ENCODE measurements around the gene TXNDC12. TPM values are rescaled to one million over a fixed set of nuclear protein-coding genes. Genes with fewer than 3 reads are reported as not detected.
A peak's percentile ranks its signal among the peaks of the same experiment; 100 is the strongest.

The TXNDC12 gene
- total RNA-seq, 1 experiment from 2014 or later: 80.9 TPM

GRCh38 chr1:51978099-51978498 is 76.9 kb downstream of the TXNDC12 start (continued):
- TF ChIP-seq ZNF263 (CRISPR knock-in tag; IDR thresholded peaks at IDR 0.05; ENCODE audit: low read depth) (no peak), FOXP1 (CRISPR knock-in tag; IDR thresholded peaks at IDR 0.05; ENCODE audit: borderline replicate concordance) (no peak)

GRCh38 chr1:51976846-51977602 is 78.0 kb downstream of the TXNDC12 start:
- no peaks in the 10 kb centered on the region for H3K9me3 Mint-ChIP-seq
- DNase-seq (ENCODE audit: low spot score) (no peak), ATAC-seq (no peak)
- no peak overlapping the region for H3K27ac Mint-ChIP-seq
- no peak for TF ChIP-seq ATF2 (CRISPR knock-in tag; IDR thresholded peaks at IDR 0.05; ENCODE audit: borderline replicate concordance, low read depth)
- peak; percentile 30; the same call in 1 of the 2 replicates for TF ChIP-seq GABPB1 (CRISPR knock-in tag; IDR thresholded peaks at IDR 0.05)
- no peak for TF ChIP-seq IRF2 (CRISPR knock-in tag; IDR thresholded peaks at IDR 0.05; ENCODE audit: borderline replicate concordance, low read depth)
- peaks cover 47% of the 10 kb centered on the region for H3K36me3 Mint-ChIP-seq
- no peak overlapping the region for H3K4me3 Mint-ChIP-seq
- CTCF ChIA-PET: no interaction called here
- POLR2A ChIA-PET: interaction anchor here (0.6 kb wide), 1 partner anchor 368 kb away, joined by 4 read pairs; no protein-coding TSS in a partner anchor
- no peaks in the 10 kb centered on the region for H3K4me1 Mint-ChIP-seq
- H3K27me3 Mint-ChIP-seq (ENCODE audit: low read depth): no peaks in the 10 kb centered on the region

GRCh38 chr1:51973587-51974474 is 81.2 kb downstream of the TXNDC12 start:
- no peak for ATAC-seq
- Mint-ChIP-seq H3K9me3 (no peaks in the 10 kb centered on the region), H3K27me3 (ENCODE audit: low read depth) (no peaks in the 10 kb centered on the region), H3K36me3 (peaks cover 51% of the 10 kb centered on the region), H3K27ac (no peak overlapping the region), H3K4me1 (no peaks in the 10 kb centered on the region), H3K4me3 (no peak overlapping the region)
- ChIA-PET POLR2A (no interaction called here), CTCF (no interaction called here)
- no peak for DNase-seq (ENCODE audit: low spot score)
- TF ChIP-seq ZNF138 (CRISPR knock-in tag; conservative IDR thresholded peaks at IDR 0.05) (no peak), MAX (CRISPR knock-in tag; IDR thresholded peaks at IDR 0.05) (no peak), IRF1 (CRISPR knock-in tag; IDR thresholded peaks at IDR 0.05) (no peak), ZNF263 (CRISPR knock-in tag; IDR thresholded peaks at IDR 0.05; ENCODE audit: low read depth) (no peak), ARID4B (CRISPR knock-in tag; IDR thresholded peaks at IDR 0.05; ENCODE audit: borderline replicate concordance) (no peak), ATF3 (CRISPR knock-in tag; conservative IDR thresholded peaks at IDR 0.05) (no peak), FOXK1 (CRISPR knock-in tag; IDR thresholded peaks at IDR 0.05) (no peak), NFE2L1 (CRISPR knock-in tag; IDR thresholded peaks at IDR 0.05) (no peak), TP53 (CRISPR knock-in tag; IDR thresholded peaks at IDR 0.05) (no peak), PRDM15 (CRISPR knock-in tag; IDR thresholded peaks at IDR 0.05) (no peak), CDX4 (CRISPR knock-in tag; IDR thresholded peaks at IDR 0.05; ENCODE audit: borderline replicate concordance) (no peak), ATF2 (CRISPR knock-in tag; IDR thresholded peaks at IDR 0.05; ENCODE audit: borderline replicate concordance, low read depth) (no peak), GTF2I (CRISPR knock-in tag; conservative IDR thresholded peaks at IDR 0.05) (no peak)

All from WTC11 (cell line).